ENCODE results near the gene GINS2.

DNA sequence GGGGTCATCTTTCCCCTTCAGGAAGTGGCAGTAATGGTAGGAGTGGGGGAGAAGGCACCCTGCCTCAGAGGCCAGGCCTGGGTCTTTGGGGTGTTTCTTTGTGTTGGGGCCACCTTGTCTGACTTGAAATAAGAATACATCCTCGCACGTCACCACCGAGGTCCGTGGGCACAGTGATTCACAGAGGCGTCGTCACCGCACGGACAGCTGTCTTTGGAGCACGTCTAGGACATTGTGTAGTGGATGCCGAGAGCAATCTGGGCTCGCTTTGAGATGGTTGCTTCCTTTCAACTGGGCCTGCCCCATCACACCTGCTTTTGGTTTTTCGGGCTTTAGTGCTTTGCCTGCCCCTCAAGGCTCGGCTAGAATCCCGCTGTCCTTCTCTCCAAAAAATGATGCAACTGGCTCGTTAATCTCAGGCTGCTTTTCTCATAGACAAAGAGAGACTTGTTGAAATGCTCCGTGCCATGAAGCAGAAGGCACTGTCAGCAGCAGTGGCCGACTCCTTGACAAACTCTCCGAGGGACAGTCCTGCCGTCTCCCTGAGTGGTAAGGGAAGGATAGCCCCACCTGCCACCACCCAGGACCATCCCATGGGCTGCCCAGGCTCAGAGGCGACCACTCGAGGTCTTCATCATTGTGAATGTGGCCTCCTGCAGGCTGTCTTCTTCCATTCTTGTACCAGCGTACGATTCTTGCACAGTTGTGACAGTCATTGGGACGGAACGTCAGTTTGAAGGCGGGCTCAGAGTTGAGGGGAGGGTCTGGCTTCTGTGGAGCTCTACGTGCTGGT lies 24.0 kb downstream of the GINS2 start:
- no peak for TF ChIP-seq EZH2 (IDR thresholded peaks at IDR 0.05; ENCODE audit: borderline replicate concordance, low read length)
- TF ChIP-seq, protein P1, sequence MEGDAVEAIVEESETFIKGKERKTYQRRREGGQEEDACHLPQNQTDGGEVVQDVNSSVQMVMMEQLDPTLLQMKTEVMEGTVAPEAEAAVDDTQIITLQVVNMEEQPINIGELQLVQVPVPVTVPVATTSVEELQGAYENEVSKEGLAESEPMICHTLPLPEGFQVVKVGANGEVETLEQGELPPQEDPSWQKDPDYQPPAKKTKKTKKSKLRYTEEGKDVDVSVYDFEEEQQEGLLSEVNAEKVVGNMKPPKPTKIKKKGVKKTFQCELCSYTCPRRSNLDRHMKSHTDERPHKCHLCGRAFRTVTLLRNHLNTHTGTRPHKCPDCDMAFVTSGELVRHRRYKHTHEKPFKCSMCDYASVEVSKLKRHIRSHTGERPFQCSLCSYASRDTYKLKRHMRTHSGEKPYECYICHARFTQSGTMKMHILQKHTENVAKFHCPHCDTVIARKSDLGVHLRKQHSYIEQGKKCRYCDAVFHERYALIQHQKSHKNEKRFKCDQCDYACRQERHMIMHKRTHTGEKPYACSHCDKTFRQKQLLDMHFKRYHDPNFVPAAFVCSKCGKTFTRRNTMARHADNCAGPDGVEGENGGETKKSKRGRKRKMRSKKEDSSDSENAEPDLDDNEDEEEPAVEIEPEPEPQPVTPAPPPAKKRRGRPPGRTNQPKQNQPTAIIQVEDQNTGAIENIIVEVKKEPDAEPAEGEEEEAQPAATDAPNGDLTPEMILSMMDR (conservative IDR thresholded peaks at IDR 0.05 in 1 of 2, IDR thresholded peaks at IDR 0.05 in 1 of 2; ENCODE audit: extremely low read depth in 1 of 2, insufficient read depth in 1 of 2, low read depth in 1 of 2, low read length in 2 of 2) = no peak
